Endodermal cell (in vitro differentiated cells): ENCODE measurements around the gene RILP. TPM values are rescaled to one million over a fixed set of nuclear protein-coding genes. Genes with fewer than 3 reads are reported as not detected.
"Not testable (repeated sequence)": the region's sequence is repeated elsewhere in the genome, so short reads cannot be mapped to it uniquely, and the experiment has no call there.

Source experiments
- DNase-seq: peaks from one replicate; pipeline ENCODE4 v3.0.0-alpha.2; 2017
- H3K27ac ChIP-seq: 2 replicates; pipeline ENCODE4 v1.5.1; 2013; ENCODE audit warnings: mild to moderate bottlenecking, low read depth, low read length, moderate library complexity
- H3K27me3 ChIP-seq: 2 replicates; pipeline ENCODE4 v1.6.1; 2013; ENCODE audit warnings: mild to moderate bottlenecking, low read length, moderate library complexity; ENCODE audit not compliant: insufficient read depth, control insufficient read depth, poor library complexity, severe bottlenecking
- H3K36me3 ChIP-seq: 2 replicates; pipeline ENCODE4 v1.7.0; 2013; ENCODE audit warnings: mild to moderate bottlenecking, low read length, moderate library complexity; ENCODE audit not compliant: control insufficient read depth, insufficient read depth
- H3K4me1 ChIP-seq: one replicate; pipeline ENCODE4 v1.7.0; 2013; ENCODE audit warnings: low read length; ENCODE audit not compliant: control insufficient read depth, insufficient read depth
- H3K4me3 ChIP-seq: 2 replicates; pipeline ENCODE4 v1.5.1; 2013; ENCODE audit warnings: mild to moderate bottlenecking, low read length, moderate library complexity
- H3K9ac ChIP-seq: 2 replicates; pipeline ENCODE4 v1.6.1; 2013; ENCODE audit warnings: mild to moderate bottlenecking, low read length, moderate library complexity; ENCODE audit not compliant: poor library complexity, severe bottlenecking; ENCODE audit errors: extremely low read depth
- H3K9me3 ChIP-seq: 2 replicates; pipeline ENCODE4 v1.6.1; 2013; ENCODE audit warnings: mild to moderate bottlenecking, low read length, moderate library complexity; ENCODE audit not compliant: control insufficient read depth
- H3K27ac Mint-ChIP-seq: 2 replicates; pipeline ENCODE4 v1.8.0; 2020; ENCODE audit warnings: mixed read lengths
- H3K27me3 Mint-ChIP-seq: 2 replicates; pipeline ENCODE4 v1.8.0; 2021; ENCODE audit warnings: mild to moderate bottlenecking, mixed read lengths; ENCODE audit not compliant: insufficient read depth
- H3K36me3 Mint-ChIP-seq: 2 replicates; pipeline ENCODE4 v1.8.0; 2020; ENCODE audit warnings: low read depth, mixed read lengths
- H3K4me1 Mint-ChIP-seq: 2 replicates; pipeline ENCODE4 v1.8.0; 2020; ENCODE audit warnings: mixed read lengths
- H3K4me3 Mint-ChIP-seq: 2 replicates; pipeline ENCODE4 v1.8.0; 2020; ENCODE audit warnings: mild to moderate bottlenecking, moderate library complexity, mixed read lengths
- H3K9me3 Mint-ChIP-seq: 2 replicates; pipeline ENCODE4 v1.8.0; 2020; ENCODE audit warnings: mild to moderate bottlenecking, mixed read lengths
- CTCF ChIP-seq: fragments of 200-600 bp; sonication (generic); conservative IDR thresholded peaks from 2 replicates; pipeline ENCODE4 v1.5.0; 2021; ENCODE audit warnings: antibody characterized with exemption, mild to moderate bottlenecking
- WGBS, 2 experiments: methylation state at CpG; one replicate each; pipeline versions ENCODE4 v1.1.5 to v1.1.7; 2013; ENCODE audit warnings: missing lambda C conversion rate in 2 of 2, mixed read lengths in 1 of 2; ENCODE audit not compliant: insufficient coverage in 1 of 2, insufficient read length in 1 of 2; 5-methylcytosine and 5-hydroxymethylcytosine counted together
- total RNA-seq, 2 donors: library from RNA; stranded (reverse); fragmentation: NEBNext Ultra II Directional in 1 of 2; extraction: Animal tissue kit (Norgen Biotek cat#: 25700) in 1 of 2; gene quantifications; 2 replicates in 1 of 2; 3 replicates in 1 of 2; pipeline ENCODE4 v1.2.1, GENCODE V29; 2021

Gene RILP
- total RNA-seq, 2 donors from 2014 or later: 1.1 to 3.1 TPM

GRCh38 chr17:1673041-1673785, 23.5 kb upstream of the RILP start:
- H3K27ac ChIP-seq: no peak overlapping the region
- Mint-ChIP-seq H3K4me1 (no peaks in the 10 kb centered on the region), H3K4me3 (no peak overlapping the region), H3K36me3 (peaks cover 85% of the 10 kb centered on the region), H3K9me3 (no peaks in the 10 kb centered on the region), H3K27ac (no peak overlapping the region), H3K27me3 (no peaks in the 10 kb centered on the region)
- no peaks in the 10 kb centered on the region for H3K9me3 ChIP-seq
- 96 to 97% methylated on average over 24 to 26 of the region's 26 CpGs for WGBS, 2 experiments
- no peak overlapping the region for H3K9ac ChIP-seq
- peaks cover 88% of the 10 kb centered on the region for H3K36me3 ChIP-seq
- DNase-seq: no peak
- H3K4me1 ChIP-seq: no peaks in the 10 kb centered on the region
- TF ChIP-seq CTCF: no peak
- H3K4me3 ChIP-seq: no peak overlapping the region
- H3K27me3 ChIP-seq: no peaks in the 10 kb centered on the region

GRCh38 chr17:1663934-1664333, 14.3 kb upstream of the RILP start:
- H3K4me3 Mint-ChIP-seq, H3K27ac Mint-ChIP-seq, H3K9ac ChIP-seq, H3K27ac ChIP-seq, H3K4me3 ChIP-seq, H3K4me1 ChIP-seq, H3K4me1 Mint-ChIP-seq, H3K9me3 Mint-ChIP-seq, H3K27me3 ChIP-seq, DNase-seq, H3K9me3 ChIP-seq, H3K27me3 Mint-ChIP-seq: not testable (repeated sequence)
- H3K36me3 Mint-ChIP-seq: peaks cover 86% of the 10 kb centered on the region
- WGBS, 2 experiments: 86% methylated on average over 5 of the region's 5 CpGs; no CpG with 5 or more reads in 1 of the 2 experiments
- peaks cover 86% of the 10 kb centered on the region for H3K36me3 ChIP-seq

- H3K36me3 Mint-ChIP-seq: peaks cover 92% of the 10 kb centered on the region
- Histone ChIP-seq H3K36me3 (peaks cover 90% of the 10 kb centered on the region), H3K27ac (no peak overlapping the region), H3K9me3 (peaks cover 6% of the 10 kb centered on the region), H3K4me1 (no peaks in the 10 kb centered on the region), H3K9ac (no peak overlapping the region), H3K27me3 (no peaks in the 10 kb centered on the region), H3K4me3 (no peak overlapping the region)
- H3K4me1 Mint-ChIP-seq: no peaks in the 10 kb centered on the region
- DNase-seq: no peak
- TF ChIP-seq CTCF: no peak
- no peak overlapping the region for H3K27ac Mint-ChIP-seq
- H3K27me3 Mint-ChIP-seq: no peaks in the 10 kb centered on the region
- H3K4me3 Mint-ChIP-seq: no peak overlapping the region
- WGBS, 2 experiments: 95 to 99% methylated on average over 12 of the region's 12 CpGs
- no peaks in the 10 kb centered on the region for H3K9me3 Mint-ChIP-seq
These were observed 11.4 kb upstream of the RILP start for GRCh38 chr17:1661045-1661444.
